Subcutaneous abdominal adipose tissue (tissue), 5 donors: ENCODE results near the gene DYNLL2.
"Not testable (repeated sequence)": the region's sequence is repeated elsewhere in the genome, so short reads cannot be mapped to it uniquely, and the experiment has no call there.

Experiments
- H3K27ac ChIP-seq: one replicate; pipeline ENCODE4 v1.7.0; 2013; ENCODE audit warnings: low read depth, mild to moderate bottlenecking, inconsistent platforms, low read length, moderate library complexity
- H3K27me3 ChIP-seq, 5 donors: one replicate each; pipeline ENCODE4 v1.7.0; 2013; ENCODE audit warnings: low read length in 5 of 5, inconsistent platforms in 1 of 5; ENCODE audit not compliant: control insufficient read depth in 5 of 5, insufficient read depth in 4 of 5
- H3K36me3 ChIP-seq, 5 donors: one replicate each; pipeline ENCODE4 v1.7.0; 2013; ENCODE audit warnings: low read length in 5 of 5; ENCODE audit not compliant: control insufficient read depth in 5 of 5, insufficient read depth in 5 of 5
- H3K4me1 ChIP-seq, 5 donors: one replicate each; pipeline ENCODE4 v1.7.0; 2013; ENCODE audit warnings: low read length in 5 of 5, mild to moderate bottlenecking in 3 of 5, moderate library complexity in 1 of 5; ENCODE audit not compliant: control insufficient read depth in 5 of 5, insufficient read depth in 5 of 5
- H3K4me3 ChIP-seq, 5 donors: one replicate each; pipeline ENCODE4 v1.7.0; 2013; ENCODE audit warnings: low read length in 5 of 5, low read depth in 1 of 5
- H3K9ac ChIP-seq, 5 donors: one replicate each; pipeline ENCODE4 v1.7.0; 2013; ENCODE audit warnings: low read length in 5 of 5, mild to moderate bottlenecking in 4 of 5, moderate library complexity in 3 of 5
- H3K9me3 ChIP-seq, 5 donors: one replicate each; pipeline ENCODE4 v1.7.0; 2013; ENCODE audit warnings: low read length in 5 of 5; ENCODE audit not compliant: control insufficient read depth in 5 of 5
- donor health status: healthy.
- donor health status: healthy.
- donor health status: healthy.
- donor health status: healthy.
- donor health status: healthy.

DYNLL2 gene

GRCh38 chr17:58066401-58066800 lies 16.8 kb upstream of the DYNLL2 start:
- H3K4me1 ChIP-seq: no peaks in the 10 kb centered on the region
- no peak overlapping the region for H3K9ac ChIP-seq
- peaks cover 0 to 11% (median 5%) of the 10 kb centered on the region in 5 donors for H3K27me3 ChIP-seq
- H3K36me3 ChIP-seq: no peaks in the 10 kb centered on the region
- no peak overlapping the region for H3K4me3 ChIP-seq
- no peak overlapping the region for H3K27ac ChIP-seq
- no peaks in the 10 kb centered on the region for H3K9me3 ChIP-seq

GRCh38 chr17:58072862-58073261 lies 10.4 kb upstream of the DYNLL2 start:
- Histone ChIP-seq H3K9me3 (no peaks in the 10 kb centered on the region), H3K27ac (no peak overlapping the region), H3K4me1 (no peaks in the 10 kb centered on the region), H3K27me3 (peaks cover 0 to 11% (median 5%) of the 10 kb centered on the region in 5 donors), H3K36me3 (no peaks in the 10 kb centered on the region), H3K4me3 (no peak overlapping the region), H3K9ac (no peak overlapping the region)

- not testable (repeated sequence) for H3K9me3 ChIP-seq, H3K4me3 ChIP-seq, H3K36me3 ChIP-seq, H3K4me1 ChIP-seq, H3K27ac ChIP-seq, H3K9ac ChIP-seq
- peaks cover 0 to 11% (median 5%) of the 10 kb centered on the region in 5 donors for H3K27me3 ChIP-seq
Measured at GRCh38 chr17:58073266-58073665, 10.0 kb upstream of the DYNLL2 start.

- not testable (repeated sequence) for H3K4me1 ChIP-seq, H3K36me3 ChIP-seq, H3K9ac ChIP-seq
Measured at GRCh38 chr17:58074406-58074805, 8.8 kb upstream of the DYNLL2 start.

GRCh38 chr17:58079300-58080033 lies 3.8 kb upstream of the DYNLL2 start:
- Histone ChIP-seq H3K27me3 (peaks cover 0 to 8% (median 0%) of the 10 kb centered on the region in 5 donors), H3K9ac (no peak overlapping the region), H3K36me3 (no peaks in the 10 kb centered on the region), H3K9me3 (no peaks in the 10 kb centered on the region), H3K27ac (no peak overlapping the region), H3K4me1 (peaks cover 0 to 10% (median 10%) of the 10 kb centered on the region in 5 donors), H3K4me3 (no peak overlapping the region)

More at GRCh38 chr17:58074406-58074805, 8.8 kb upstream of the DYNLL2 start:
- peaks cover 0 to 11% (median 5%) of the 10 kb centered on the region in 5 donors for H3K27me3 ChIP-seq
- H3K27ac ChIP-seq, H3K4me3 ChIP-seq, H3K9me3 ChIP-seq: not testable (repeated sequence)

GRCh38 chr17:58081646-58082340 lies 1.4 kb upstream of the DYNLL2 start:
- H3K27me3 ChIP-seq: peaks cover 0 to 8% (median 0%) of the 10 kb centered on the region in 5 donors
- peaks cover 5 to 33% (median 32%) of the 10 kb centered on the region in 5 donors for H3K4me1 ChIP-seq
- no peaks in the 10 kb centered on the region for H3K9me3 ChIP-seq
- no peak overlapping the region for H3K27ac ChIP-seq
- no peak overlapping the region for H3K4me3 ChIP-seq
- peaks cover 0 to 8% (median 5%) of the 10 kb centered on the region in 5 donors for H3K36me3 ChIP-seq
- H3K9ac ChIP-seq: no peak overlapping the region

- no peak overlapping the region for H3K27ac ChIP-seq
- H3K4me1 ChIP-seq: peaks cover 5 to 38% (median 35%) of the 10 kb centered on the region in 5 donors
- peak overlapping the region in 4 of 5 donors; percentile 48 to 63 (median 54) for H3K4me3 ChIP-seq
- H3K9ac ChIP-seq: peak overlapping the region in 2 of 5 donors; percentile 16 to 23
- H3K27me3 ChIP-seq: peaks cover 0 to 8% (median 0%) of the 10 kb centered on the region in 5 donors
- peaks cover 2 to 14% (median 11%) of the 10 kb centered on the region in 5 donors for H3K36me3 ChIP-seq
- no peaks in the 10 kb centered on the region for H3K9me3 ChIP-seq
Measured at GRCh38 chr17:58082341-58082869, 814 bp upstream of the DYNLL2 start.

- Histone ChIP-seq H3K9ac (peak overlapping the region in 4 of 5 donors; percentile 75 to 83 (median 80)), H3K36me3 (peaks cover 2 to 25% (median 21%) of the 10 kb centered on the region in 5 donors), H3K27me3 (peaks cover 0 to 8% (median 0%) of the 10 kb centered on the region in 5 donors), H3K9me3 (no peaks in the 10 kb centered on the region), H3K4me1 (peaks cover 5 to 43% (median 35%) of the 10 kb centered on the region in 5 donors), H3K27ac (peak overlapping the region; percentile 70), H3K4me3 (peak overlapping the region; percentile 81 to 94 (median 84))
Measured at GRCh38 chr17:58083491-58084316, 485 bp downstream of the DYNLL2 start.

GRCh38 chr17:58084317-58084981 lies 1.2 kb downstream of the DYNLL2 start:
- Histone ChIP-seq H3K4me1 (peaks cover 5 to 43% (median 35%) of the 10 kb centered on the region in 5 donors), H3K9me3 (no peaks in the 10 kb centered on the region), H3K27ac (peak overlapping the region; percentile 70)

More at GRCh38 chr17:58084317-58084981, 1.2 kb downstream of the DYNLL2 start:
- Histone ChIP-seq H3K4me3 (peak overlapping the region; percentile 81 to 94 (median 84)), H3K9ac (peak overlapping the region in 4 of 5 donors; percentile 75 to 83 (median 78)), H3K36me3 (peaks cover 2 to 33% (median 29%) of the 10 kb centered on the region in 5 donors), H3K27me3 (peaks cover 0 to 4% (median 0%) of the 10 kb centered on the region in 5 donors)
